Choroid plexus epithelial cell (primary cell): ENCODE results near the gene AIP.
A peak's percentile ranks its signal among the peaks of the same experiment; 100 is the strongest.
"Not testable (repeated sequence)": the region's sequence is repeated elsewhere in the genome, so short reads cannot be mapped to it uniquely, and the experiment has no call there.

Experiments
- DNase-seq: peaks from one replicate; pipeline ENCODE4 v3.0.0-alpha.2; 2010; ENCODE audit warnings: low read depth
- H3K4me3 ChIP-seq: 2 replicates; pipeline ENCODE4 v1.5.1; 2011; ENCODE audit warnings: low read depth, mild to moderate bottlenecking, control low read depth, low read length, moderate library complexity
- TF ChIP-seq, protein P1 (sequence below): conservative IDR thresholded peaks from 2 replicates; pipeline ENCODE4 v1.5.1; 2011; ENCODE audit warnings: low read depth, mild to moderate bottlenecking, control low read depth, inconsistent platforms, low read length, moderate library complexity

AIP gene

DNA sequence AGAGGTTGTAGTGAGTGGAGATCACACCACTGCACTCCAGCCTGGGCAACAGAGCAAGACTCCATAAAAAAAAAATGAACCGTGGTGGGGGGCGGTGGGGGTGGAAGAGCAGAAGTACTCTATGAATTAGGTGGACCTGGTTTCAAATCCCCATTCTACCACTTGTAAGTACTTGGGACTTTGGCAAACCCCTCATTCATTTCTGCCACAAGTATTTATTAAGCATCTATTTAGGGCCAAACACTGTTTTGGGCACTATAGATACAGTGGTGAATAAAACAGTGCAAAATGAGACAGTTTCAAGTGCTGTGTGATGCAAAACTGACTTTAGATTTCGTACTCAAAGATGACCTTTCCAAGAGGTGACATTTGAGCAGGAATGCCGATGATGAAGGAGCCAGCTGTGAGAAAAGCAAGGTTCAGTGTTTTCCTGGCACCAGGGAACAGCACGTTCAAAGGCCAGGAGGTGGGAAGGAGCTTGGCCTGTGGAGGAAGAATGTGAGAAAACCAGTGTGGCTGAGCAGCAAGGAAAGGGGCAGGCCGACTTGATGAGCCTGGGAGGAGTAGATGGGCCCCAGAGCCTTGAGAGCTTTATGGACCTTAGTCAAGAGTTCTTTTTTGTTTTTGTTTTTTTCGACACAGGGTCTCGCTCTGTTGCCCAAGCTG, 12.4 kb upstream of the AIP start:
- H3K4me3 ChIP-seq, result no peak overlapping the region
- TF ChIP-seq, protein P1, sequence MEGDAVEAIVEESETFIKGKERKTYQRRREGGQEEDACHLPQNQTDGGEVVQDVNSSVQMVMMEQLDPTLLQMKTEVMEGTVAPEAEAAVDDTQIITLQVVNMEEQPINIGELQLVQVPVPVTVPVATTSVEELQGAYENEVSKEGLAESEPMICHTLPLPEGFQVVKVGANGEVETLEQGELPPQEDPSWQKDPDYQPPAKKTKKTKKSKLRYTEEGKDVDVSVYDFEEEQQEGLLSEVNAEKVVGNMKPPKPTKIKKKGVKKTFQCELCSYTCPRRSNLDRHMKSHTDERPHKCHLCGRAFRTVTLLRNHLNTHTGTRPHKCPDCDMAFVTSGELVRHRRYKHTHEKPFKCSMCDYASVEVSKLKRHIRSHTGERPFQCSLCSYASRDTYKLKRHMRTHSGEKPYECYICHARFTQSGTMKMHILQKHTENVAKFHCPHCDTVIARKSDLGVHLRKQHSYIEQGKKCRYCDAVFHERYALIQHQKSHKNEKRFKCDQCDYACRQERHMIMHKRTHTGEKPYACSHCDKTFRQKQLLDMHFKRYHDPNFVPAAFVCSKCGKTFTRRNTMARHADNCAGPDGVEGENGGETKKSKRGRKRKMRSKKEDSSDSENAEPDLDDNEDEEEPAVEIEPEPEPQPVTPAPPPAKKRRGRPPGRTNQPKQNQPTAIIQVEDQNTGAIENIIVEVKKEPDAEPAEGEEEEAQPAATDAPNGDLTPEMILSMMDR, result no peak
- DNase-seq, result no peak

DNA sequence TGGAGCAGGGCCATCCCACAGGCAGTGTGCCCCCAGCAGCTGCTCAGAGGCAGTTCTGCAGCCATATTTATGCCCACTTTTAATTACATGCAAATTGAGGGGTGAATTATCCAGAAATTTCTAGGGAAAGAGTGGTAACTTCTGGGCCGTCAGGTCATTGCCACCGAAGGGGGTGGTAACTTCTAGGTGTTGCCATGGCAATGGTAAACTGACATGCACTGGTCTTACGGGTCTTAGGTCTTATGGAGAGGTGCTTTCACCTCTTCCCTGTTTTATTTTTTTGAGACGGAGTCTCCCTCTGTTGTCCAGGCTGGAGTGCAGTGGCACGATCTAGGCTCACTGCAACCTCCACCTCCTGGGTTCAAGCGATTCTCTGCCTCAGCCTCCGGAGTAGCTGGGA, 9.9 kb upstream of the AIP start:
- TF ChIP-seq, protein P1, result no peak
- no peak overlapping the region for H3K4me3 ChIP-seq
- DNase-seq, result no peak

DNA sequence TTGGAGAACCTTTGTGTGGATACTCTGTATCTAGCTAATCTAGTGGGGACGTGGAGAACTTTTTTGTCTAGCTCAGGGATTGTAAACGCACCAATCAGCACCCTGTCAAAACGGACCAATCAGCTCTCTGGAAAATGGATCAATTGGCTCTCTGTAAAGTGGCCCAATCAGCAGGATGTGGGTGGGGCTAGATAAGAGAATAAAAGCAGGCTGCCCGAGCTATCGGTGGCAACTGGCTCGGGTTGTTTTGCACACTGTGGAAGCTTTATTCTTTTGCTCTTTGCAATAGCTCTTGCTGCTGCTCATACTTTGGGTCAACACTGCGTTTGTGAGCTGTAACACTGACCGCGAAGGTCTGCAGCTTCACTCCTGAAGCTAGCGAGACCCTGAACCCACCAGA, 6.1 kb upstream of the AIP start:
- H3K4me3 ChIP-seq, DNase-seq: not testable (repeated sequence)

DNA sequence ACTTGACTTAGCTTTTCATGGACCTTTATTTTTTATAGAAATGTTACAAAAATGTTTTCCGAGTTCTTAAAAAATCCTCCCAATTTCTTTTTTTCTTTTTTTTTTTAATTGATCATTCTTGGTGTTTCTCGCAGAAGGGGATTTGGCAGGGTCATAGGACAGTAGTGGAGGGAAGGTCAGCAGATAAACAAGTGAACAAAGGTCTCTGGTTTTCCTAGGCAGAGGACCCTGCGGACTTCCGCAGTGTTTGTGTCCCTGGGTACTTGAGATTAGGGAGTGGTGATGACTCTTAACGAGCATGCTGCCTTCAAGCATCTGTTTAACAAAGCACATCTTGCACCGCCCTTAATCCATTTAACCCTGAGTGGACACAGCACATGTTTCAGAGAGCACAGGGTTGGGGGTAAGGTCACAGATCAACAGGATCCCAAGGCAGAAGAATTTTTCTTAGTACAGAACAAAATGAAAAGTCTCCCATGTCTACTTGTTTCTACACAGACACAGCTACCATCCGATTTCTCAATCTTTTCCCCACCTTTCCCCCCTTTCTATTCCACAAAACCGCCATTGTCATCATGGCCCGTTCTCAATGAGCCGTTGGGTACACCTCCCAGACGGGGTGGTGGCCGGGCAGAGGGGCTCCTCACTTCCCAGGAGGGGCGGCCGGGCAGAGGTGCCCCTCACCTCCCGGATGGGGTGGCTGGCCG, 5.3 kb upstream of the AIP start:
- not testable (repeated sequence) for H3K4me3 ChIP-seq, DNase-seq

DNA sequence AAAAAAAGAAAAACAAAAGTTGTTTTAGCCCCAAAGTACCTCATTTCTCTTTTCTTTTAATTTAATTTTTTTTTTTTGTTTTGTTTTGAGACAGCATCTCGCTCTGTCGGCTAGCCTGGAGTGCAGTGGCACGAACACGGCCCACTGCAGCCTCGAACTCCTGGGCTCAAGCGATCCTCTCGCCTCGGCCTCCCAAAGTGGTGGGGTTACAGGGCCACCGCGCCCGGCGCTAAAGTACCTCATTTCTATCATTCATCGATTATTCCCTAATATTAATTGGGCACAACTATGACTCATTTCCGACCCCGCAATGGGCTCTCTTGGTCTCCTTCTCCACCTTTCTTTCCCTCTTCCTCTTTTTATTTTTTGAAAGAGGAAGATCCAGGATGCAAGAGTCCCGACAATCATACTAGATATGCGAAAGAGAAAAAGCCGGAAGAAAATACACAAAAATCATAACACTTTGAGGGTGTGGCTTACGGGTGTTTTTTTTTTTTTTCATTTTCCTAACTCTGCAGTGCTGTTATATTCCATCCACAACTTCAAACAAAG, 475 bp upstream of the AIP start:
- peak overlapping the region; percentile 73 for H3K4me3 ChIP-seq
- DNase-seq, result no peak
- TF ChIP-seq, protein P1, result no peak

DNA sequence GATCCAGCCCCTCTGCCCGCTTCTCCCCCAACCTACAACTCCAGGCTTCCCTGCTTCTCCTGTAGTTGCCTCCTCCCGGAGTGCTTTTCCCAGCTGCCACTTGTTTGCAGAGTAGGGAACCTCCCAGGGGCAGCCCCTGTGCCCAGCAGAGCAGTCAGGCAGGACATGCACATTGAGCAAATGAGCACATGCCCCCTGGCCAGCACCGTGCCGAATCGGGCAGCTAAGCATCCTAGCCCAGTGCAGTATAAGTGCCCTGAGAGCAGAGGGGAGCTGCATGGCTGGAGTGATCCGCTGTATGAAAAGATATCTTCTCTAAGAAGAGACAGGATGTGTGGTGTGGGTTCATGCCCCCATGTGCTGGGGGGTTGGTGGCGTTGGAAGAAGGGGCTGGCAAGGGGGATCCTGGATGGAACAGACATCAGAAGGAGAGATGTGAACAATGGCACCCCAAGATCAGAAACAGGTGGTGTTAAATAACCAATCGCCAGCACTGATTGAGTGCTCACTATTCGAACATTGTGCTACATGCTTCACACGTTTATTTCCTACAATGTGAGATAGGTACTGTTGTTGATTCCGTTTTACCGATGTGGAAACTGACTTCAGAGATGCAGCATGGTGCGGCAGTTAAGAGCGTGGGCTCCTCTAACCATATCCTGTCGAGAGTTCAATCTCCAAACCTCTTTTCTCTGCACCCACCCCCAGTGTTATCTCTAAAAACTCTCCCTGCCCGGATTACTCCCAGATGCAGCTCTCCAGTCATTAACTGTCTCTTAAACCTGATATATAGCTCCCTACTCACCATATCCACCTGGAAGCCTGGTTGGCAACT, 1.2 kb downstream of the AIP start:
- TF ChIP-seq, protein P1, result no peak
- H3K4me3 ChIP-seq, result peak overlapping the region; percentile 73
- DNase-seq, result no peak

DNA sequence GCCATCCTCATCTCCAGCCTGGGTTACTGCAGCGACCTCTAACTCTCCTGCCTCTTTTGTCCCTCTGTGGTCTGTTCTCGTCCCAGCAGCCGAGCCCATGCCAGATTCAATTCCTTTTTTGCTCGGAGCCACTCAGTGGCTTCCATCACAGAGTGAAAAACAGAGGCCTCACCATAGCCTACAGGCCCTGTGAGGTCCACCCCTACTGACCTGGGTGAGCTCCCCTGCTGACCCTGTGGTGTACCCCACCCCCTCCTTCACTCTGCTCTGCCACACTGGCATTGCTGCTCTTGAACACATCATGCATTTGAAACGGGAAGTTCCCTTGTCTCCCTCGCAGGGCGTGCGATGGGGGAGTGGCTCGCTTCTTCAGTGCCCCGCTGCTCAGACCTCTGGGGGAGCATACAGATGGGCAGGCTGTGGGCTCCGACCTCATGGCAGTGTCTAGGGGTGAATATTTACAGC, 2.1 kb downstream of the AIP start:
- no peak overlapping the region for H3K4me3 ChIP-seq
- no peak for DNase-seq
- TF ChIP-seq, protein P1, result no peak

DNA sequence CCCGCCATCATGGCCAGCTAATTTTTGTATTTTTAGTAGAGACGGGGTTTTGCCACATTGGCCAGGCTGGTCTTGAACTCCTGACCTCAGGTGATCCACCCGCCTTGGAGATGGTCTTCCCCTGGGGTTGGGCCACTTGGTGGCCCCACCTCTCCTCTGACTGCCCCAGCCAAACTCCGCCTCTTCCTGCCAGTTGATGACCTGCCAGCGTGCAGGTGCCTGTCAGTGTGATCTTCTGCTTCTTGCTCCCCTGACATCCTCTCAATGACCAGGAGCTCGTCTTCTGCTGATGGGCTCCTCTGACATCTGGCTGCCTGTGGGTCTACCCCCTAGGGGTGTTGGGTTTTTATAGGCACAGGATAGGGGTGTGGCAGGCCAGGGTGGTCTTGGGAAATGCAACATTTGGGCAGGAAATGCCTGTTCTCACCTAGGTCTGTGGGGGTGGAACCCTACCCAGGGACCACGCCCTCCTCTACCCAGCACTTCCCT, 3.1 kb downstream of the AIP start:
- H3K4me3 ChIP-seq, DNase-seq: not testable (repeated sequence)
